GM21367 (cell line): Measurements from ENCODE around the gene STAT3.
"Not testable (repeated sequence)": the region's sequence is repeated elsewhere in the genome, so short reads cannot be mapped to it uniquely, and the experiment has no call there.

Experiments used
- ATAC-seq: cut with Tn5 transposase; IDR thresholded peaks from one replicate; pipeline ENCODE4 v1.9.1; 2021; ENCODE audit not compliant: unreplicated experiment

Gene STAT3

GRCh38 chr17:42264366-42264765 lies 123.9 kb downstream of the STAT3 start:
- not testable (repeated sequence) for ATAC-seq
